K562 (cell line): ENCODE results near the gene TMEM101. TPM values are rescaled to one million over a fixed set of nuclear protein-coding genes. Genes with fewer than 3 reads are reported as not detected.

Experiments used
- ATAC-seq: fragments of 200-7000 bp; cut with Tn5 transposase; 3 replicates; pipeline ENCODE4 v1.9.1; 2020; ENCODE audit warnings: moderate library complexity
- BruUV-seq: library from RNA; stranded (reverse); fragments of 400-500 nt; replicated peaks from 2 replicates; lab custom pipeline; 2021; lab: Mats Ljungman, UMichigan
- CTCF ChIA-PET: fragments of 300-600 bp; formaldehyde crosslinking; extraction: SDS; loops from one replicate; lab custom pipeline; 2021; ENCODE audit warnings: low intra/inter-chr PET ratio; lab: Yijun Ruan, JAX
- POLR2A ChIA-PET: fragments of 300-600, 350-650 bp; sonication (Branson Sonifier 250); formaldehyde crosslinking; extraction: SDS; loops from one replicate; lab custom pipeline; 2021; ENCODE audit warnings: antibody characterized with exemption, inconsistent platforms; lab: Yijun Ruan, JAX
- DNase-seq, 4 experiments: peaks; one replicate each; pipeline versions ENCODE4 v3.0.0 to v3.0.0-alpha.2; 2011 to 2018; ENCODE audit warnings: low spot score in 3 of 4, mixed read lengths in 3 of 4; ENCODE audit errors: extremely low read depth in 1 of 4
- FAIRE-seq: peaks from 2 replicates; lab custom pipeline; 2011; peaks lifted over from hg19 to GRCh38; lab: Jason Lieb, UNC
- H2AFZ ChIP-seq: 2 replicates; pipeline ENCODE4 v1.6.0; 2011; ENCODE audit warnings: low read depth, low read length, control low read depth, inconsistent platforms
- H3K27ac ChIP-seq: fragments of 200-600 bp; 3 replicates; pipeline ENCODE4 v1.8.0; 2011; ENCODE audit warnings: low read depth, mild to moderate bottlenecking, control low read depth, inconsistent platforms, low read length, moderate library complexity, mixed read lengths; ENCODE audit errors: extremely low read depth
- H3K27me3 ChIP-seq, 2 experiments: fragments of 300-600 bp in 1 of 2; 2 replicates in 1 of 2; 3 replicates in 1 of 2; pipeline versions ENCODE4 v1.6.0 to v1.8.0; 2011; ENCODE audit warnings: inconsistent platforms in 2 of 2, low read length in 2 of 2, mild to moderate bottlenecking in 1 of 2, mixed read lengths in 1 of 2, moderate library complexity in 1 of 2; ENCODE audit not compliant: control insufficient read depth in 2 of 2, insufficient read depth in 2 of 2
- H3K36me3 ChIP-seq: fragments of 300-600 bp; 3 replicates; pipeline ENCODE4 v1.8.0; 2011; ENCODE audit warnings: mild to moderate bottlenecking, low read length, inconsistent platforms; ENCODE audit not compliant: control insufficient read depth, insufficient read depth
- H3K4me1 ChIP-seq, 2 experiments: fragments of 200-600 bp in 1 of 2; replicated peaks in 1 of 2; 2 replicates in 1 of 2; 3 replicates in 1 of 2; pipeline versions ENCODE4 v1.5.1 to v1.8.0; 2011; ENCODE audit warnings: inconsistent platforms in 2 of 2, low read length in 2 of 2, mild to moderate bottlenecking in 1 of 2, mixed read lengths in 1 of 2, moderate library complexity in 1 of 2; ENCODE audit not compliant: control insufficient read depth in 2 of 2, insufficient read depth in 2 of 2
- H3K4me2 ChIP-seq: 2 replicates; pipeline ENCODE4 v1.6.1; 2011; ENCODE audit warnings: low read length, control low read depth, inconsistent platforms, mixed read lengths; ENCODE audit not compliant: insufficient read depth
- H3K4me3 ChIP-seq: fragments of 200-600 bp; sonication (generic), shearing (Covaris generic); 2 replicates; pipeline ENCODE4 v1.5.1; 2016; ENCODE audit warnings: control low read depth, inconsistent platforms
- H3K79me2 ChIP-seq: fragments of 200-600 bp; 3 replicates; pipeline ENCODE4 v1.8.0; 2011; ENCODE audit warnings: low read length, inconsistent platforms; ENCODE audit not compliant: control insufficient read depth, insufficient read depth
- H3K9ac ChIP-seq, 2 experiments: 2 replicates each; pipeline versions ENCODE4 v1.6.0 to v1.6.1; 2011; ENCODE audit warnings: low read depth in 2 of 2, low read length in 2 of 2, control low read depth in 1 of 2, inconsistent platforms in 1 of 2, mild to moderate bottlenecking in 1 of 2, mixed read lengths in 1 of 2; ENCODE audit not compliant: insufficient read depth in 1 of 2
- H3K9me1 ChIP-seq: one replicate; pipeline ENCODE4 v1.6.0; 2011; ENCODE audit warnings: inconsistent platforms, mild to moderate bottlenecking, low read length, moderate library complexity; ENCODE audit not compliant: control insufficient read depth, insufficient read depth
- H3K9me3 ChIP-seq: replicated peaks from 2 replicates; pipeline ENCODE4 v1.5.1; 2011; ENCODE audit warnings: low read depth, low read length, inconsistent platforms; ENCODE audit not compliant: control insufficient read depth, insufficient read depth
- H4K20me1 ChIP-seq: replicated peaks from 2 replicates; pipeline ENCODE4 v1.6.1; 2011; ENCODE audit warnings: low read length, inconsistent platforms, mixed read lengths; ENCODE audit not compliant: control insufficient read depth, insufficient read depth
- ATF4 ChIP-seq: fragments of 450-650 bp; formaldehyde crosslinking; IDR thresholded peaks from 2 replicates; pipeline ENCODE4 v1.4.0; 2022; ENCODE audit warnings: mild to moderate bottlenecking, moderate library complexity
- CAMTA2 ChIP-seq: fragments of 250-450 bp; sonication (Bioruptor Pico); conservative IDR thresholded peaks from 2 replicates; pipeline ENCODE4 v1.5.1; 2022
- NFYB ChIP-seq: IDR thresholded peaks from 2 replicates; pipeline ENCODE4 v1.6.1; 2011; ENCODE audit warnings: mild to moderate bottlenecking, moderate library complexity; ENCODE audit not compliant: insufficient read length; ENCODE audit errors: extremely low read depth
- ZNF79 ChIP-seq: fragments of 250-450 bp; sonication (Bioruptor Pico); IDR thresholded peaks from 2 replicates; pipeline ENCODE4 v1.4.0; 2020; ENCODE audit warnings: low read depth, mild to moderate bottlenecking, moderate library complexity
- WGBS: fragments of 100-300 bp; shearing (Covaris generic); methylation state at CpG from one replicate; pipeline ENCODE4 v1.1.6; 2016; ENCODE audit warnings: low coverage, mixed read lengths; ENCODE audit not compliant: insufficient coverage; ENCODE audit errors: missing lambda C conversion rate; 5-methylcytosine and 5-hydroxymethylcytosine counted together
- in situ Hi-C: fragments of 300-500 bp; cut with MboI; formaldehyde crosslinking; loops from 4 replicates; pipeline ENCODE4 v1.15.0; 2018; ENCODE audit warnings: inconsistent platforms, mixed read lengths
- intact Hi-C: fragments of 100-400 bp; cut with micrococcal nuclease; formaldehyde crosslinking; loops from 2 replicates; pipeline ENCODE4 v1.14.2; 2022
- polyA plus RNA-seq, 8 experiments: library from polyadenylated mRNA; depleted of rRNA in 4 of 8; stranded (reverse) in 5 of 8; unstranded in 3 of 8; fragments of >200 nt; fragmentation: Nextera tagmentation in 2 of 8; fragmentation: Illumina TruSeq in 1 of 8; extraction: Ambion mirVana in 2 of 8; extraction: Trizol in 1 of 8; gene quantifications; 2 replicates each; pipeline versions ENCODE4 v1.2.1 to v1.2.3, GENCODE V29; 2011 to 2014; ENCODE audit warnings: inconsistent platforms in 1 of 8, missing spikeins in 1 of 8
- total RNA-seq, 7 experiments: library from RNA; depleted of rRNA in 6 of 7; stranded (reverse); fragments of >200 nt in 6 of 7; fragmentation: Illumina TruSeq in 2 of 7; extraction: Trizol in 2 of 7; gene quantifications; 2 replicates each; pipeline versions ENCODE4 v1.2.1 to v1.2.3, GENCODE V29; 2011 to 2021; ENCODE audit warnings: low replicate concordance in 1 of 7

The TMEM101 gene
- total and polyA plus RNA-seq, 9 of the 15 experiments (the other 6 are each of a cell fraction or from before 2014, with no cell fraction given), result 21.2 to 110 (median 37.8) TPM

GRCh38 chr17:43987131-43988021 is 27.4 kb downstream of the TMEM101 start:
- ATAC-seq, result no peak
- no peak for FAIRE-seq
- peaks cover 15 to 26% of the 10 kb centered on the region in 2 experiments for H3K27me3 ChIP-seq
- peak overlapping the region in 1 of 2 experiments; percentile 38; a peak in 1 of 4 replicates for H3K9ac ChIP-seq
- intact Hi-C loops, result no loop called here
- no peak overlapping the region for H3K4me3 ChIP-seq
- POLR2A ChIA-PET, result interaction anchor here (0.6 to 1.5 kb wide), 8 partner anchors 13 to 375 kb away, joined by 3 to 5 read pairs (median 3); partner anchors contain the start of gene PYY
- no peak overlapping the region for H2AFZ ChIP-seq
- H3K79me2 ChIP-seq, result no peaks in the 10 kb centered on the region
- no peaks in the 10 kb centered on the region for H3K9me3 ChIP-seq
- TF ChIP-seq NFYB, result no peak
- no peak for TF ChIP-seq ZNF79 (CRISPR knock-in tag)
- no peak for TF ChIP-seq ATF4 (CRISPR knock-in tag)
- no peak for TF ChIP-seq CAMTA2 (CRISPR knock-in tag)
- WGBS, result 7% methylated on average over 12 of the region's 12 CpGs
- H3K9me1 ChIP-seq, result no peaks in the 10 kb centered on the region
- DNase-seq, result no peak
- H4K20me1 ChIP-seq, result peaks cover 10% of the 10 kb centered on the region; the same call in 1 of the 2 replicates
- CTCF ChIA-PET, result interaction anchor here (0.6 kb wide), 1 partner anchor 293 kb away, joined by 3 read pairs; no protein-coding TSS in a partner anchor
- BruUV-seq, result no TSS peak
- in situ Hi-C loops, result no loop called here
- no peak overlapping the region for H3K4me2 ChIP-seq
- no peak overlapping the region for H3K27ac ChIP-seq
- H3K36me3 ChIP-seq, result no peaks in the 10 kb centered on the region
- peaks cover 5 to 12% of the 10 kb centered on the region in 2 experiments for H3K4me1 ChIP-seq
